ENCODE results near the gene TAX1BP3.

TAX1BP3 gene

GRCh38 chr17:3626831-3627768 lies 41.3 kb downstream of the TAX1BP3 start:
- DNase-seq (ENCODE audit: low read depth), result no peak

- no peak for DNase-seq (ENCODE audit: low read depth)
Measured at GRCh38 chr17:3622977-3623594, 45.3 kb downstream of the TAX1BP3 start.

- DNase-seq (ENCODE audit: low read depth), result no peak
Measured at GRCh38 chr17:3621146-3621720, 47.1 kb downstream of the TAX1BP3 start.

GRCh38 chr17:3615160-3615870 lies 53.1 kb downstream of the TAX1BP3 start:
- no peak for DNase-seq (ENCODE audit: low read depth)

- DNase-seq (ENCODE audit: low read depth), result no peak
Measured at GRCh38 chr17:3613124-3613523, 55.3 kb downstream of the TAX1BP3 start.
